ENCODE data around the gene FRZB. TPM values are rescaled to one million over a fixed set of nuclear protein-coding genes. Genes with fewer than 3 reads are reported as not detected.

Gene FRZB
- total and polyA plus RNA-seq, 2 of the 13 experiments (the other 11 are each of a cell fraction or from before 2014, with no cell fraction given): 0.04 to 1.2 TPM

DNA sequence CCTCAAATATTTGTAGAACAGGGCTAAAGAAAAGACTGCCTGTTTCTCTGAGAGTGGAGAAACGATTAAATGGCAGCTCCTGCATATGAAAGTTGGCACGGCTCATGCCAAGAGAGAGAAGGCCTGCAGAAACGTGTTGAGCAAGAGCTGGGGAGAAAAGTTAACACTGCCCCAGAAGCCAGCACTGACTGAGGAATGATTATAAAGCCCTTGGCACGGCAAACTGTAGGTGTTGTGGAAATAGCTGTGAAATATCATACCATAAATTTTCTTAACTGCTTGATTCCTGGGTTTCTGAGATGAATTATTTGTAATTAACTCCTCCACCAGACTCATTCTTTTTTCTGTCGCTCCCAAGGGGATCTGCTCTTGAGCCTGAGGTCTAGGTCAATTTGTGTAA is 4.3 kb downstream of the FRZB start:
- Histone ChIP-seq H3K4me1 (ENCODE audit: insufficient read depth, low read length) (peaks cover 15% of the 10 kb centered on the region), H3K4me2 (ENCODE audit: low read depth, low read length) (no peak overlapping the region), H3K9me3 (ENCODE audit: low read length) (no peaks in the 10 kb centered on the region), H3K9ac (ENCODE audit: insufficient read depth, low read depth, low read length) (no peak overlapping the region), H2AFZ (ENCODE audit: low read length) (peak overlapping the region; percentile 12), H3K36me3 (replicated peaks in 1 of 2; ENCODE audit: control insufficient read depth in 1 of 2, insufficient read depth in 2 of 2, low read length in 2 of 2) (no peaks in the 10 kb centered on the region), H4K20me1 (ENCODE audit: insufficient read depth, low read length) (no peaks in the 10 kb centered on the region), H3K4me3 (replicated peaks in 1 of 3; ENCODE audit: insufficient read depth in 1 of 3, low read depth in 2 of 3, low read length in 3 of 3) (no peak overlapping the region), H3K79me2 (ENCODE audit: insufficient read depth, low read length) (no peaks in the 10 kb centered on the region), H3K27ac (ENCODE audit: extremely low read length, insufficient read depth, low read length) (no peak overlapping the region), H3K27me3 (ENCODE audit: control insufficient read depth in 1 of 2, insufficient read depth in 2 of 2, low read length in 2 of 2) (peaks cover 3 to 20% of the 10 kb centered on the region in 2 experiments; a peak in 2 of 5 replicates)
- in situ Hi-C loops (cut with HindIII; ENCODE audit: extremely low pct_ligation_motif_present, low pct_unique_long_range_greater_than_20kb): no loop called here
- ATAC-seq (no peak), FAIRE-seq (no peak), DNase-seq (ENCODE audit: low spot score) (no peak)
- ChIA-PET POLR2A (no interaction called here), CTCF (ENCODE audit: low intra/inter-chr PET ratio, low total read pairs) (no interaction called here)
- no TSS peak for BruUV-seq (replicated peaks)
- 30% methylated on average over 5 of the region's 5 CpGs for WGBS (ENCODE audit: low lambda C conversion rate)
- intact Hi-C loops (cut with micrococcal nuclease; ENCODE audit: unreplicated experiment): no loop called here
- TF ChIP-seq ZNF710 (CRISPR knock-in tag; IDR thresholded peaks at IDR 0.05; ENCODE audit: borderline replicate concordance) (no peak), ONECUT2 (CRISPR knock-in tag; IDR thresholded peaks at IDR 0.05) (no peak), ZNF431 (CRISPR knock-in tag; IDR thresholded peaks at IDR 0.05; ENCODE audit: borderline replicate concordance, low read depth) (no peak), ZXDC (CRISPR knock-in tag; IDR thresholded peaks at IDR 0.05) (no peak), CBX5 (CRISPR knock-in tag; IDR thresholded peaks at IDR 0.05; ENCODE audit: borderline replicate concordance) (no peak), ZNF251 (CRISPR knock-in tag; IDR thresholded peaks at IDR 0.05) (no peak), ZBTB25 (CRISPR knock-in tag; IDR thresholded peaks at IDR 0.05) (no peak), RERE (CRISPR knock-in tag; IDR thresholded peaks at IDR 0.05; ENCODE audit: low read depth) (no peak), ZSCAN30 (CRISPR knock-in tag; IDR thresholded peaks at IDR 0.05) (no peak), ATRX (CRISPR knock-in tag; IDR thresholded peaks at IDR 0.05; ENCODE audit: borderline replicate concordance) (no peak), GMEB1 (CRISPR knock-in tag; IDR thresholded peaks at IDR 0.05; ENCODE audit: borderline replicate concordance) (no peak)

Data from HepG2 (cell line).